K562 (cell line): Measurements from ENCODE around the gene WNK2.

Experiments used
- MEF2A ChIP-seq: IDR thresholded peaks from 2 replicates; pipeline ENCODE4 v1.6.1; 2011; ENCODE audit warnings: low read depth, mild to moderate bottlenecking, low read length, moderate library complexity; ENCODE audit not compliant: control insufficient read depth
- SMAD1 ChIP-seq: fragments of 150-350 bp; IDR thresholded peaks from 2 replicates; pipeline ENCODE4 v1.6.1; 2014; ENCODE audit warnings: low read length, low read depth; ENCODE audit not compliant: partially characterized antibody
- SREBF2 ChIP-seq: sonication (generic); formaldehyde crosslinking; IDR thresholded peaks from 2 replicates; pipeline ENCODE4 v1.4.0; 2020; ENCODE audit warnings: mild to moderate bottlenecking, missing genetic modification reagents
- YY1 ChIP-seq, 3 experiments: IDR thresholded peaks; 2 replicates each; pipeline ENCODE4 v1.6.1; 2011; ENCODE audit warnings: low read length in 2 of 3, mild to moderate bottlenecking in 2 of 3, moderate library complexity in 2 of 3, borderline replicate concordance in 1 of 3, control low read depth in 1 of 3, low read depth in 1 of 3; ENCODE audit not compliant: insufficient read depth in 3 of 3, insufficient replicate concordance in 2 of 3, control insufficient read depth in 1 of 3, insufficient read length in 1 of 3; ENCODE audit errors: extremely low read depth in 1 of 3
- ZNF436 ChIP-seq: fragments of 250-450, 450-650 bp; sonication (Bioruptor Pico); formaldehyde crosslinking; IDR thresholded peaks from 2 replicates; pipeline ENCODE4 v1.7.0; 2020; ENCODE audit warnings: mild to moderate bottlenecking
- ZNF766 ChIP-seq: fragments of 200-800 bp; sonication (Bioruptor generic); conservative IDR thresholded peaks from 2 replicates; pipeline ENCODE4 v1.6.1; 2016; ENCODE audit warnings: missing genetic modification characterization, missing compliant biosample characterization
- TF ChIP-seq, protein P1 (sequence below): sonication (generic); formaldehyde crosslinking; IDR thresholded peaks from 2 replicates; pipeline ENCODE4 v1.8.1; 2023; ENCODE audit warnings: mild to moderate bottlenecking, missing genetic modification reagents
- TF ChIP-seq, protein P2 (sequence below), 3 experiments: IDR thresholded peaks in 2 of 3; conservative IDR thresholded peaks in 1 of 3; 2 replicates each; pipeline ENCODE4 v1.5.1; 2011 to 2012; ENCODE audit warnings: low read length in 3 of 3, mild to moderate bottlenecking in 3 of 3, control low read depth in 2 of 3, improper control_type of control experiment in 1 of 3, inconsistent platforms in 1 of 3, low read depth in 1 of 3, mixed read lengths in 1 of 3, moderate library complexity in 1 of 3; ENCODE audit not compliant: insufficient read depth in 2 of 3

DNA sequence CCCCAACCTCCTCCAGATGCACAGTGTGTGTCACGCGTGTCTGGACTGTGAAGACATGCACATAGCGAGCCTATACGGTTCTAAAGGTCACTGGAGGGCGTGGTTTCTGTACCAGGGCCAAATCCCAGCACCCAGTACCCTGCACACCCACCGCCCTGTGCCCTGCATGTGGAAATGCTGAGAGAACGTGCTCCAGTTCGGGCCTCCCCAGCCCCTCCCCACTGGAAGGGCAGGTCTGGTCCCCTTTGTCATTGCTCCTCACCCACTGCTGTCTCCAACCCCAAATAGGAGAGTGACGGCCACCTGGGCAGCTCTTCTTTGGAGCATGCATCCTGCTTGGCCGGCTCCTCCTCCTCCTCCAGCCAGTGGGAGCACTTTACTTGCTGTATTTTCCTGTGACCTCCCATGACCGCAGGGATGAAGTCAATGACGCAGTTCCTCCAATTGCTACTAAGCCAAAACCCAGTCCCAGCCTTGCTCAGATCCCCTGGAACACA is 116.7 kb downstream of the WNK2 start:
- TF ChIP-seq ZNF436 (CRISPR knock-in tag) (no peak), SREBF2 (CRISPR knock-in tag) (no peak), ZNF766 (CRISPR knock-in tag) (no peak), MEF2A (no peak), SMAD1 (no peak), YY1 (IDR thresholded peaks at IDR 0.05; ENCODE audit: borderline replicate concordance in 1 of 3, control insufficient read depth in 1 of 3, extremely low read depth in 1 of 3, insufficient read depth in 3 of 3, insufficient read length in 1 of 3, insufficient replicate concordance in 2 of 3, low read depth in 1 of 3, low read length in 2 of 3) (no peak)
- TF ChIP-seq, protein P1, sequence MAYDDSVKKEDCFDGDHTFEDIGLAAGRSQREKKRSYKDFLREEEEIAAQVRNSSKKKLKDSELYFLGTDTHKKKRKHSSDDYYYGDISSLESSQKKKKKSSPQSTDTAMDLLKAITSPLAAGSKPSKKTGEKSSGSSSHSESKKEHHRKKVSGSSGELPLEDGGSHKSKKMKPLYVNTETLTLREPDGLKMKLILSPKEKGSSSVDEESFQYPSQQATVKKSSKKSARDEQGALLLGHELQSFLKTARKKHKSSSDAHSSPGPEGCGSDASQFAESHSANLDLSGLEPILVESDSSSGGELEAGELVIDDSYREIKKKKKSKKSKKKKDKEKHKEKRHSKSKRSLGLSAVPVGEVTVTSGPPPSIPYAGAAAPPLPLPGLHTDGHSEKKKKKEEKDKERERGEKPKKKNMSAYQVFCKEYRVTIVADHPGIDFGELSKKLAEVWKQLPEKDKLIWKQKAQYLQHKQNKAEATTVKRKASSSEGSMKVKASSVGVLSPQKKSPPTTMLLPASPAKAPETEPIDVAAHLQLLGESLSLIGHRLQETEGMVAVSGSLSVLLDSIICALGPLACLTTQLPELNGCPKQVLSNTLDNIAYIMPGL (CRISPR knock-in tag), result no peak
- TF ChIP-seq, protein P2, sequence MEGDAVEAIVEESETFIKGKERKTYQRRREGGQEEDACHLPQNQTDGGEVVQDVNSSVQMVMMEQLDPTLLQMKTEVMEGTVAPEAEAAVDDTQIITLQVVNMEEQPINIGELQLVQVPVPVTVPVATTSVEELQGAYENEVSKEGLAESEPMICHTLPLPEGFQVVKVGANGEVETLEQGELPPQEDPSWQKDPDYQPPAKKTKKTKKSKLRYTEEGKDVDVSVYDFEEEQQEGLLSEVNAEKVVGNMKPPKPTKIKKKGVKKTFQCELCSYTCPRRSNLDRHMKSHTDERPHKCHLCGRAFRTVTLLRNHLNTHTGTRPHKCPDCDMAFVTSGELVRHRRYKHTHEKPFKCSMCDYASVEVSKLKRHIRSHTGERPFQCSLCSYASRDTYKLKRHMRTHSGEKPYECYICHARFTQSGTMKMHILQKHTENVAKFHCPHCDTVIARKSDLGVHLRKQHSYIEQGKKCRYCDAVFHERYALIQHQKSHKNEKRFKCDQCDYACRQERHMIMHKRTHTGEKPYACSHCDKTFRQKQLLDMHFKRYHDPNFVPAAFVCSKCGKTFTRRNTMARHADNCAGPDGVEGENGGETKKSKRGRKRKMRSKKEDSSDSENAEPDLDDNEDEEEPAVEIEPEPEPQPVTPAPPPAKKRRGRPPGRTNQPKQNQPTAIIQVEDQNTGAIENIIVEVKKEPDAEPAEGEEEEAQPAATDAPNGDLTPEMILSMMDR (IDR thresholded peaks at IDR 0.05 in 2 of 3, conservative IDR thresholded peaks at IDR 0.05 in 1 of 3; ENCODE audit: insufficient read depth in 2 of 3, low read depth in 1 of 3, low read length in 3 of 3), result no peak
